ENCODE data around the gene CCL17.

CCL17 gene

DNA sequence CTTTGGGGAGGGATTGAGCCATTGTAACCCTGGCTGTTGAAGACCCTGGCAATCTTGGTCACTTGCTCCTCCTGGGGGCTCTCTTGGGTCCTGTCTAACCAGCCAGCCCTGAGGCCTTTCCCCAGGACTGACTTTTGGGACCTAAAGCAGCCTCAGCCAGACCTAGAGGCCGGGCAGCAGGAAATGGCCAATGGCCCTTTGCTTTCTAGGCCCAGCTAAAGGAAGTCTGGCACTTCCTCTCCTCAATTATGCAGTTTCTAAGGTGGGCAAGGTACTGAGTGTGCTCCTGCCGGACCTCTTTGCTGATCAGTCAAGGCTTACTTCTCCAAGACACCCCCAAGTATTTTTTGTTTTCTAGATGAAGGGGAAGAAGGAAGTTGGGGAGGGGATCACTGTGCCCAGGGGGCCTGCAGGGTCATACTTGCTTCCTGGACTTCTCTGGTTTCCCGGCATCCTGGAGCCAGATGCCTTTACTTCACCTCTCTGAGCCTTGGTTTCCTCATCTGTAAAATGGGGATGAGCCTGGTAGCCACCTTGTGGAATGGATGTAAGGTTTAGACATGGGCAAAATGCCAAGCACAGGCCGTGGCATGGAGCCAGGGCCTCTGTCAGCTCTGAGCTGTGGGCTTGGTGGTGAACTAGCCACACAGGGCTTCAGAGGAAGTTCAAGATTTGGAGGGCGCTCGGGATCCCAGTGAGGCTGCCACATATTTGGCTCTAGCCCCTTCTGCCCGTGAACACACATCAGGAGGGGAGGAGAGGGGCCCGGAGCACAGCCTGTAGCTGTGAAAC lies 23.7 kb upstream of the CCL17 start:
- no peak for TF ChIP-seq CTCF (IDR thresholded peaks at IDR 0.05)
- Histone ChIP-seq H3K4me3 (no peak overlapping the region), H3K36me3 (peaks cover 23 to 48% (median 46%) of the 10 kb centered on the region in 3 donors), H3K27ac (peak overlapping the region; percentile 49 to 52), H3K9me3 (no peaks in the 10 kb centered on the region), H3K27me3 (no peaks in the 10 kb centered on the region), H3K4me1 (peaks cover 0 to 96% (median 61%) of the 10 kb centered on the region in 4 donors)
- intact Hi-C loops (cut with DNase I; ENCODE audit: low total_unique reads), result no loop called here
- DNase-seq, result no peak

DNA sequence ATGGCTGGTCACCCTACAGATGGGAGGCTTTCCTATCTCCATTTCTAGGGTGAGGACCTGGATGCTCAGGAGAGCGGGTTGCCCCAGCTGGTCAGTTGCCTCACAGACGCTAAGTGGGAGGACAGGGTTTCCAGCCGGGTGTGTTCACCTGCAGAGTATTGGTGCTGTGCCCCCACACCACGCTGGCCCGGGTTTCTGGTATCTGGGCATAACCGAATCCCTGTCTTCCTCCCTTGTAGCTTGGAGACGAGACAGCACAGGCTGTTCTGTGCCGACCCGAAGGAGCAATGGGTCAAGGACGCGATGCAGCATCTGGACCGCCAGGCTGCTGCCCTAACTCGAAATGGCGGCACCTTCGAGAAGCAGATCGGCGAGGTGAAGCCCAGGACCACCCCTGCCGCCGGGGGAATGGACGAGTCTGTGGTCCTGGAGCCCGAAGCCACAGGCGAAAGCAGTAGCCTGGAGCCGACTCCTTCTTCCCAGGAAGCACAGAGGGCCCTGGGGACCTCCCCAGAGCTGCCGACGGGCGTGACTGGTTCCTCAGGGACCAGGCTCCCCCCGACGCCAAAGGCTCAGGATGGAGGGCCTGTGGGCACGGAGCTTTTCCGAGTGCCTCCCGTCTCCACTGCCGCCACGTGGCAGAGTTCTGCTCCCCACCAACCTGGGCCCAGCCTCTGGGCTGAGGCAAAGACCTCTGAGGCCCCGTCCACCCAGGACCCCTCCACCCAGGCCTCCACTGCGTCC lies 22.6 kb upstream of the CCL17 start:
- peak overlapping the region; percentile 49 to 52 for H3K27ac ChIP-seq
- intact Hi-C loops (cut with DNase I; ENCODE audit: low total_unique reads), result no loop called here

GRCh38 chr16:57382535-57383275 lies 21.9 kb upstream of the CCL17 start:
- intact Hi-C loops (cut with DNase I; ENCODE audit: low total_unique reads), result no loop called here
- TF ChIP-seq CTCF (IDR thresholded peaks at IDR 0.05), result no peak
- H3K27ac ChIP-seq, result peak overlapping the region; percentile 49 to 52
- H3K36me3 ChIP-seq, result peaks cover 23 to 48% (median 46%) of the 10 kb centered on the region in 3 donors
- H3K27me3 ChIP-seq, result no peaks in the 10 kb centered on the region
- DNase-seq, result no peak
- no peak overlapping the region for H3K4me3 ChIP-seq
- no peaks in the 10 kb centered on the region for H3K9me3 ChIP-seq
- peaks cover 0 to 92% (median 55%) of the 10 kb centered on the region in 4 donors for H3K4me1 ChIP-seq

More for the DNA sequence above, 22.6 kb upstream of the CCL17 start:
- H3K27me3 ChIP-seq, result no peaks in the 10 kb centered on the region
- TF ChIP-seq CTCF (IDR thresholded peaks at IDR 0.05), result no peak
- no peak overlapping the region for H3K4me3 ChIP-seq
- H3K36me3 ChIP-seq, result peaks cover 23 to 48% (median 46%) of the 10 kb centered on the region in 3 donors
- H3K9me3 ChIP-seq, result no peaks in the 10 kb centered on the region
- peaks cover 0 to 96% (median 59%) of the 10 kb centered on the region in 4 donors for H3K4me1 ChIP-seq
- DNase-seq, result no peak

DNA sequence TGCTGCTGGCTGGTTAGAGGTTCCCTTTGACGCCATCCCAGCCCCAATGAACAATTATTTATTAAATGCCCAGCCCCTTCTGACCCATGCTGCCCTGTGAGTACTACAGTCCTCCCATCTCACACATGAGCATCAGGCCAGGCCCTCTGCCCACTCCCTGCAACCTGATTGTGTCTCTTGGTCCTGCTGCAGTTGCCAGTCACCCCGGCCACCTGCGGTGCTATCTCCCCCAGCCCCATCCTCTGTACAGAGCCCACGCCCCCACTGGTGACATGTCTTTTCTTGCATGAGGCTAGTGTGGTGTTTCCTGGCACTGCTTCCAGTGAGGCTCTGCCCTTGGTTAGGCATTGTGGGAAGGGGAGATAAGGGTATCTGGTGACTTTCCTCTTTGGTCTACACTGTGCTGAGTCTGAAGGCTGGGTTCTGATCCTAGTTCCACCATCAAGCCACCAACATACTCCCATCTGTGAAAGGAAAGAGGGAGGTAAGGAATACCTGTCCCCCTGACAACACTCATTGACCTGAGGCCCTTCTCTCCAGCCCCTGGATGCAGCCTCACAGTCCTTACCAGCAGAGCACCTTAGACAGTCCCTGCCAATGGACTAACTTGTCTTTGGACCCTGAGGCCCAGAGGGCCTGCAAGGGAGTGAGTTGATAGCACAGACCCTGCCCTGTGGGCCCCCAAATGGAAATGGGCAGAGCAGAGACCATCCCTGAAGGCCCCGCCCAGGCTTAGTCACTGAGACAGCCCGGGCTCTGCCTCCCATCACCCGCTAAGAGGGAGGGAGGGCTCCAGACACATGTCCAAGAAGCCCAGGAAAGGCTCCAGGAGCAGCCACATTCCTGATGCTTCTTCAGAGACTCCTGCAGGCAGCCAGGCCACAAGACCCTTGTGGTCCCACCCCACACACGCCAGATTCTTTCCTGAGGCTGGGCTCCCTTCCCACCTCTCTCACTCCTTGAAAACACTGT lies 21.0 kb upstream of the CCL17 start:
- Histone ChIP-seq H3K9me3 (no peaks in the 10 kb centered on the region), H3K4me1 (peaks cover 0 to 83% (median 48%) of the 10 kb centered on the region in 4 donors), H3K27me3 (no peaks in the 10 kb centered on the region), H3K27ac (peak overlapping the region; percentile 49 to 52), H3K36me3 (peaks cover 23 to 48% (median 42%) of the 10 kb centered on the region in 3 donors), H3K4me3 (no peak overlapping the region)
- intact Hi-C loops (cut with DNase I; ENCODE audit: low total_unique reads), result no loop called here
- DNase-seq, result peak; percentile 52 to 83
- TF ChIP-seq CTCF (IDR thresholded peaks at IDR 0.05), result no peak
